A549 (cell line): ENCODE data around the gene ASF1B. TPM values are rescaled to one million over a fixed set of nuclear protein-coding genes. Genes with fewer than 3 reads are reported as not detected.
A peak's percentile ranks its signal among the peaks of the same experiment; 100 is the strongest.

Experiments
- ATAC-seq, 2 experiments: fragments of 200-7000 bp in 1 of 2; fragments of >200 bp in 1 of 2; cut with Nextera tagmentation in 1 of 2; cut with Tn5 transposase in 1 of 2; 3 replicates each; pipeline versions ENCODE4 v1.8.0 to v1.9.1; 2018 to 2020; ENCODE audit warnings: mild to moderate bottlenecking in 1 of 2, moderate library complexity in 1 of 2
- CTCF ChIA-PET: fragments of 300-600 bp; sonication (Branson Sonifier 250); formaldehyde crosslinking; extraction: SDS; loops from one replicate; lab custom pipeline; 2021; ENCODE audit warnings: antibody characterized with exemption, inconsistent platforms; lab: Yijun Ruan, JAX
- POLR2A ChIA-PET: fragments of 350-600 bp; formaldehyde crosslinking; extraction: SDS; loops from one replicate; lab custom pipeline; 2021; ENCODE audit warnings: antibody characterized with exemption, inconsistent platforms; lab: Yijun Ruan, JAX
- DNase-seq, 2 experiments: peaks; one replicate each; pipeline versions ENCODE4 v3.0.0 to v3.0.0-alpha.2; 2011 to 2016; ENCODE audit warnings: low read depth in 1 of 2, low spot score in 1 of 2
- FAIRE-seq: peaks from 2 replicates; lab custom pipeline; 2011; peaks lifted over from hg19 to GRCh38; lab: Jason Lieb, UNC
- H3K27ac ChIP-seq, 2 experiments: fragments of >200 bp; sonication (Bioruptor Twin); formaldehyde crosslinking; 3 replicates each; pipeline ENCODE4 v1.5.1; 2016 to 2017
- H3K4me1 ChIP-seq: fragments of >200 bp; sonication (Bioruptor Twin); formaldehyde crosslinking; 3 replicates; pipeline ENCODE4 v1.6.1; 2016
- H3K4me2 ChIP-seq: fragments of >200 bp; sonication (Bioruptor Twin); formaldehyde crosslinking; 3 replicates; pipeline ENCODE4 v1.6.1; 2016
- H3K4me3 ChIP-seq: fragments of >200 bp; sonication (Bioruptor Twin); formaldehyde crosslinking; 3 replicates; pipeline ENCODE4 v1.5.1; 2016
- H3K9me3 ChIP-seq: fragments of >200 bp; sonication (Bioruptor Twin); formaldehyde crosslinking; 3 replicates; pipeline ENCODE4 v1.6.1; 2016
- CHD4 ChIP-seq: fragments of 200-600 bp; sonication (generic); IDR thresholded peaks from 2 replicates; pipeline ENCODE4 v1.6.1; 2016; ENCODE audit warnings: antibody characterized with exemption, mild to moderate bottlenecking, borderline replicate concordance
- E2F6 ChIP-seq: IDR thresholded peaks from 2 replicates; pipeline ENCODE4 v1.6.1; 2012; ENCODE audit warnings: low read depth, borderline replicate concordance
- EHMT2 ChIP-seq: fragments of 200-600 bp; sonication (generic); IDR thresholded peaks from 2 replicates; pipeline ENCODE4 v1.6.1; 2016; ENCODE audit warnings: antibody characterized with exemption, low read depth, mild to moderate bottlenecking, moderate library complexity
- EP300 ChIP-seq, 2 experiments: fragments of >200 bp; sonication (Bioruptor Twin); formaldehyde crosslinking; IDR thresholded peaks; 2 replicates in 1 of 2; 3 replicates in 1 of 2; pipeline ENCODE4 v1.6.1; 2016 to 2017
- HDAC2 ChIP-seq: fragments of 200-600 bp; sonication (generic); IDR thresholded peaks from 2 replicates; pipeline ENCODE4 v1.6.1; 2016
- JUN ChIP-seq, 2 experiments: fragments of >200 bp; sonication (Bioruptor Twin); formaldehyde crosslinking; IDR thresholded peaks; 2 replicates in 1 of 2; 3 replicates in 1 of 2; pipeline ENCODE4 v1.6.1; 2016 to 2017
- MAFK ChIP-seq: fragments of 450-650 bp; IDR thresholded peaks from 2 replicates; pipeline ENCODE4 v1.6.1; 2014; ENCODE audit not compliant: partially characterized antibody
- MAX ChIP-seq: IDR thresholded peaks from 2 replicates; pipeline ENCODE4 v1.6.1; 2012
- NPAS2 ChIP-seq: fragments of 250-450 bp; sonication (Bioruptor Pico); IDR thresholded peaks from 2 replicates; pipeline ENCODE4 v1.8.0; 2022; ENCODE audit warnings: mild to moderate bottlenecking, moderate library complexity, borderline replicate concordance
- PHF8 ChIP-seq: fragments of 200-600 bp; sonication (generic); IDR thresholded peaks from 2 replicates; pipeline ENCODE4 v1.6.1; 2016; ENCODE audit warnings: low read depth, mild to moderate bottlenecking, antibody characterized with exemption, moderate library complexity, borderline replicate concordance
- POLR2A ChIP-seq: IDR thresholded peaks from 2 replicates; pipeline ENCODE4 v1.6.1; 2012; ENCODE audit warnings: mild to moderate bottlenecking, low read length
- RAD21 ChIP-seq, 2 experiments: fragments of >200 bp in 1 of 2; sonication (Bioruptor Twin) in 1 of 2; formaldehyde crosslinking in 1 of 2; IDR thresholded peaks in 1 of 2; conservative IDR thresholded peaks in 1 of 2; 2 replicates in 1 of 2; 3 replicates in 1 of 2; pipeline ENCODE4 v1.6.1; 2012 to 2018; ENCODE audit warnings: inconsistent platforms in 1 of 2
- RCOR1 ChIP-seq: fragments of 150-350 bp; IDR thresholded peaks from 2 replicates; pipeline ENCODE4 v1.6.1; 2014; ENCODE audit warnings: antibody characterized with exemption, low read length, low read depth
- RFX5 ChIP-seq: fragments of 450-650 bp; IDR thresholded peaks from 2 replicates; pipeline ENCODE4 v1.7.1; 2014; ENCODE audit warnings: antibody characterized with exemption, mild to moderate bottlenecking, moderate library complexity
- RNF2 ChIP-seq: fragments of 200-600 bp; sonication (generic); IDR thresholded peaks from 2 replicates; pipeline ENCODE4 v1.6.1; 2016; ENCODE audit warnings: low read depth, mild to moderate bottlenecking, antibody characterized with exemption, moderate library complexity, borderline replicate concordance
- SMC3 ChIP-seq: fragments of >200 bp; sonication (Bioruptor Twin); formaldehyde crosslinking; IDR thresholded peaks from 3 replicates; pipeline ENCODE4 v1.6.1; 2018; ENCODE audit warnings: inconsistent platforms
- TFCP2L1 ChIP-seq: fragments of 250-450 bp; sonication (Bioruptor Pico); IDR thresholded peaks from 2 replicates; pipeline ENCODE4 v1.5.0; 2021; ENCODE audit warnings: mild to moderate bottlenecking
- ZC3H11A ChIP-seq: fragments of 450-650 bp; IDR thresholded peaks from 2 replicates; pipeline ENCODE4 v1.6.1; 2014; ENCODE audit warnings: antibody characterized with exemption, mild to moderate bottlenecking
- WGBS: methylation state at CpG from one replicate; pipeline ENCODE4 v1.1.6; 2017; ENCODE audit errors: missing lambda C conversion rate; 5-methylcytosine and 5-hydroxymethylcytosine counted together
- polyA plus RNA-seq, 4 experiments: library from polyadenylated mRNA; depleted of rRNA in 3 of 4; stranded (reverse); fragments of >200 nt; fragmentation: RNase III in 1 of 4; extraction: RNeasy Plus Mini Kit Qiagen cat#74134 plus additional on column Dnase treatment in 1 of 4; gene quantifications; 2 replicates in 3 of 4; 3 replicates in 1 of 4; pipeline ENCODE4 v1.2.3, GENCODE V29; 2011 to 2017
- TF ChIP-seq, protein P1 (sequence below): fragments of >200 bp; sonication (Bioruptor Twin); formaldehyde crosslinking; IDR thresholded peaks from 3 replicates; pipeline ENCODE4 v1.5.1; 2016
- TF ChIP-seq, protein P2 (sequence below): fragments of 150-350 bp; IDR thresholded peaks from 2 replicates; pipeline ENCODE4 v1.6.1; 2014; ENCODE audit warnings: low read depth, mild to moderate bottlenecking, low read length
- TF ChIP-seq, protein P3 (sequence below): fragments of >200 bp; sonication (Bioruptor Twin); formaldehyde crosslinking; IDR thresholded peaks from 2 replicates; pipeline ENCODE4 v1.6.1; 2016

The ASF1B gene
- polyA plus RNA-seq, 2 of the 4 experiments (the other 2 are of a cell fraction) = 12.1 to 46.2 TPM

- TF ChIP-seq SMC3 = no peak
- TF ChIP-seq EP300 (IDR thresholded peaks at IDR 0.05) = no peak
Observed at GRCh38 chr19:14091813-14092462, 44.5 kb downstream of the ASF1B start (continued).

DNA sequence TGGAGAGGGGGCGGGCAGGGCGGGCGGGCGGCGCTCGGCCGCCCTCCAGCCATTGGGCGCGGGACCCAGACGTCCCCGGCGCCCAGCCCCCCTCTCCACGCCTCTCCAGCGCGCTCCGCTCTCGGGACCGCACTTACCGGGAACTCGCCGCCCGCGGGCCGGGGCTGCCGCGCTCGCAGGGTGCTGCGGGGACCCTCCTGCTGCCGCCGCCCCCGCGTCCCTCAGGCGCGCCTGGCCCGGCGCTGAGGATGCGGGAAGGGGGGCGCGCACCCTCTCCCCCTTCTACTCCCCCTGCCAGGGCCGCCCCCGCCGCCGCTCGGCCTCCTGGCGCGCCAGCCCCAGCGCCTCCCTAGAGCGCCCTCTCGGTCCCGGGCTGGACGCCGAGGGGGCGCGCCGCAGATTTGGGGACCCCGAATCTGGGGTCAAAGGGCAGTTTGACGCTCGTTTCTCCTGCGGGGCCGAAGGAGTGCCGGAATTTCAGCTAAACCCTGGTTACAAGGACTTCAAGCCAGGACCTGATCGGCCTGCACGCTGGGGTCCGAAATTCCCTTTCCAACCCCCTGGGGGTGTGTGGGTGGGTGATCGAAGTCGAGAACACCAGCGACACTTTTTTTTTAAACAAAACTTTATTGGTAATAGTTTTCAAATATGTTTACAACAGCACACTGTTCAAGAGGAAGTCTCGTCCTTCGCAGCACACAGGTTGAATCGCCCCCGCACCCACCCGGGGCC is 45.1 kb downstream of the ASF1B start:
- POLR2A ChIA-PET = no interaction called here
- H3K4me1 ChIP-seq = 0 out of 3 replicates have a peak, but pooled peaks cover 4% of the 10 kb centered on the region
- ATAC-seq (peak; percentile 73 to 89), DNase-seq (peak; percentile 62 to 67), FAIRE-seq (no peak)
- 1% methylated on average over 17 of the region's 72 CpGs for WGBS
- H3K4me3 ChIP-seq = peak overlapping the region; percentile 87
- TF ChIP-seq POLR2A (peak; percentile 68), RAD21 (conservative IDR thresholded peaks at IDR 0.05 in 1 of 2, IDR thresholded peaks at IDR 0.05 in 1 of 2) (no peak), HDAC2 (no peak), PHF8 (peak; percentile 57; the same call in 1 of the 2 replicates), NPAS2 (CRISPR knock-in tag) (no peak), EHMT2 (no peak), CHD4 (no peak; the same call in 1 of the 2 replicates), MAFK (no peak), JUN (IDR thresholded peaks at IDR 0.05) (peak in 1 of 2 experiments; percentile 66; a peak in 1 of 5 replicates), TFCP2L1 (CRISPR knock-in tag) (no peak), MAX (peak; percentile 28; the same call in 1 of the 2 replicates), RNF2 (no peak), E2F6 (no peak), RFX5 (no peak), RCOR1 (no peak), ZC3H11A (no peak)
- TF ChIP-seq, protein P1, sequence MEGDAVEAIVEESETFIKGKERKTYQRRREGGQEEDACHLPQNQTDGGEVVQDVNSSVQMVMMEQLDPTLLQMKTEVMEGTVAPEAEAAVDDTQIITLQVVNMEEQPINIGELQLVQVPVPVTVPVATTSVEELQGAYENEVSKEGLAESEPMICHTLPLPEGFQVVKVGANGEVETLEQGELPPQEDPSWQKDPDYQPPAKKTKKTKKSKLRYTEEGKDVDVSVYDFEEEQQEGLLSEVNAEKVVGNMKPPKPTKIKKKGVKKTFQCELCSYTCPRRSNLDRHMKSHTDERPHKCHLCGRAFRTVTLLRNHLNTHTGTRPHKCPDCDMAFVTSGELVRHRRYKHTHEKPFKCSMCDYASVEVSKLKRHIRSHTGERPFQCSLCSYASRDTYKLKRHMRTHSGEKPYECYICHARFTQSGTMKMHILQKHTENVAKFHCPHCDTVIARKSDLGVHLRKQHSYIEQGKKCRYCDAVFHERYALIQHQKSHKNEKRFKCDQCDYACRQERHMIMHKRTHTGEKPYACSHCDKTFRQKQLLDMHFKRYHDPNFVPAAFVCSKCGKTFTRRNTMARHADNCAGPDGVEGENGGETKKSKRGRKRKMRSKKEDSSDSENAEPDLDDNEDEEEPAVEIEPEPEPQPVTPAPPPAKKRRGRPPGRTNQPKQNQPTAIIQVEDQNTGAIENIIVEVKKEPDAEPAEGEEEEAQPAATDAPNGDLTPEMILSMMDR = peak; percentile 40; the same call in 2 of the 3 replicates
- TF ChIP-seq, protein P2, sequence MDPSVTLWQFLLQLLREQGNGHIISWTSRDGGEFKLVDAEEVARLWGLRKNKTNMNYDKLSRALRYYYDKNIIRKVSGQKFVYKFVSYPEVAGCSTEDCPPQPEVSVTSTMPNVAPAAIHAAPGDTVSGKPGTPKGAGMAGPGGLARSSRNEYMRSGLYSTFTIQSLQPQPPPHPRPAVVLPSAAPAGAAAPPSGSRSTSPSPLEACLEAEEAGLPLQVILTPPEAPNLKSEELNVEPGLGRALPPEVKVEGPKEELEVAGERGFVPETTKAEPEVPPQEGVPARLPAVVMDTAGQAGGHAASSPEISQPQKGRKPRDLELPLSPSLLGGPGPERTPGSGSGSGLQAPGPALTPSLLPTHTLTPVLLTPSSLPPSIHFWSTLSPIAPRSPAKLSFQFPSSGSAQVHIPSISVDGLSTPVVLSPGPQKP = no peak
- TF ChIP-seq, protein P3, sequence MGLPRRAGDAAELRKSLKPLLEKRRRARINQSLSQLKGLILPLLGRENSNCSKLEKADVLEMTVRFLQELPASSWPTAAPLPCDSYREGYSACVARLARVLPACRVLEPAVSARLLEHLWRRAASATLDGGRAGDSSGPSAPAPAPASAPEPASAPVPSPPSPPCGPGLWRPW = no peak
- CTCF ChIA-PET = interaction anchor here (1.0 to 1.1 kb wide), 2 partner anchors 9 to 11 kb away, joined by 4 to 5 read pairs; no protein-coding TSS in a partner anchor
- peak overlapping the region; percentile 69 for H3K4me2 ChIP-seq
- peaks cover 11% of the 10 kb centered on the region for H3K9me3 ChIP-seq
- peak overlapping the region; percentile 99 for H3K27ac ChIP-seq
